GM18873 (cell line): Measurements from ENCODE around the gene NPL.

ENCODE experiments used
- ATAC-seq: cut with Tn5 transposase; IDR thresholded peaks from one replicate; pipeline ENCODE4 v1.9.1; 2021; ENCODE audit warnings: mild to moderate bottlenecking, moderate library complexity, moderate number of reproducible peaks; ENCODE audit not compliant: unreplicated experiment, low FRiP score

Gene NPL

GRCh38 chr1:182777386-182777785, 12.2 kb upstream of the NPL start:
- no peak for ATAC-seq

- ATAC-seq, result no peak
Observed at GRCh38 chr1:182778862-182779261, 10.7 kb upstream of the NPL start.

GRCh38 chr1:182779530-182779929, 10.0 kb upstream of the NPL start:
- no peak for ATAC-seq

GRCh38 chr1:182781841-182782586, 7.6 kb upstream of the NPL start:
- peak; percentile 62 for ATAC-seq

- no peak for ATAC-seq
Observed at GRCh38 chr1:182782587-182782913, 7.0 kb upstream of the NPL start.

GRCh38 chr1:182783068-182783467, 6.5 kb upstream of the NPL start:
- no peak for ATAC-seq

- no peak for ATAC-seq
Observed at GRCh38 chr1:182784556-182785171, 4.9 kb upstream of the NPL start.

GRCh38 chr1:182785181-182785580, 4.4 kb upstream of the NPL start:
- no peak for ATAC-seq

GRCh38 chr1:182786223-182786994, 3.2 kb upstream of the NPL start:
- no peak for ATAC-seq

GRCh38 chr1:182786995-182787324, 2.6 kb upstream of the NPL start:
- no peak for ATAC-seq

- ATAC-seq, result no peak
Observed at GRCh38 chr1:182791281-182792179, 2.0 kb downstream of the NPL start.

- no peak for ATAC-seq
Observed at GRCh38 chr1:182794091-182794490, 4.5 kb downstream of the NPL start.

- no peak for ATAC-seq
Observed at GRCh38 chr1:182794676-182795201, 5.2 kb downstream of the NPL start.

GRCh38 chr1:182795563-182796228, 6.1 kb downstream of the NPL start:
- no peak for ATAC-seq

- no peak for ATAC-seq
Observed at GRCh38 chr1:182802006-182802803, 12.6 kb downstream of the NPL start.

GRCh38 chr1:182803846-182804245, 14.3 kb downstream of the NPL start:
- ATAC-seq, result no peak

- no peak for ATAC-seq
Observed at GRCh38 chr1:182806015-182806678, 16.6 kb downstream of the NPL start.

- ATAC-seq, result no peak
Observed at GRCh38 chr1:182807907-182808306, 18.3 kb downstream of the NPL start.
